ENCODE measurements around the gene GRAP.
"Not testable (repeated sequence)": the region's sequence is repeated elsewhere in the genome, so short reads cannot be mapped to it uniquely, and the experiment has no call there.

The GRAP gene

DNA sequence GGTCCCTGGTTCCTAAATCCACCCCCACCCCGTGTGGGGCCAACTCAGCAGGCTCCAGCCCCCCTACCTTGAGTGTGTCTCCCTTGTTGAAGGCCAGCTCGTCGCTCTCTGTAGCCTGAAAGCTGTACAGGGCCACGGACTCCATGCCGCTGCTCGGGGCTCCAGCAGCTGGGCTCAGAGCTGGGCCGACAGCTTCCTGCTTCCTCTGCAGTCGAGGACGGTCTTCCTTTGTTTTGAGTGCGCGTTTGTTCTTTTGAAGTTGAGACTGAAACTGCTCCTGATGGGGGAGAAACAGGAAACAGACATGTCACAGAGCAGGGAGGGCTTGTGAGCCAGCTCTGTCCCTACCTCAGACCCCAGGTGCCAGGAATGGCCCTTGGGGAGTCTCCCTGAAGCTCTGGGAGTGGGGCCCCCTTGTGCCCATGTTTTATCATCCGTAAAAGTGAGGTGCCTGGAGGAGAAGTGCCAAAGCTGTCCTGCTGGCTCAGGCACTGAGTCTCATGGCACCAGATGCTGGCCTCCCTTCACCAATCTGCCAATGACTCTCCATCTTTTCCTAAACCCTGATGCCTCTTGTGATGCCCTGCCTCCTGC, at the start of gene GRAP:
TSS of gene GRAP (minus strand) at position 176 of the 594 bp plus-strand sequence. CDS start at position 145, 31 bp downstream.
- DNase-seq (ENCODE audit: low read depth in 2 of 2): not testable (repeated sequence)

- not testable (repeated sequence) for DNase-seq (ENCODE audit: low read depth in 2 of 2)
Measured at GRCh38 chr17:19093684-19094438, 47.1 kb upstream of the GRAP start.

DNA sequence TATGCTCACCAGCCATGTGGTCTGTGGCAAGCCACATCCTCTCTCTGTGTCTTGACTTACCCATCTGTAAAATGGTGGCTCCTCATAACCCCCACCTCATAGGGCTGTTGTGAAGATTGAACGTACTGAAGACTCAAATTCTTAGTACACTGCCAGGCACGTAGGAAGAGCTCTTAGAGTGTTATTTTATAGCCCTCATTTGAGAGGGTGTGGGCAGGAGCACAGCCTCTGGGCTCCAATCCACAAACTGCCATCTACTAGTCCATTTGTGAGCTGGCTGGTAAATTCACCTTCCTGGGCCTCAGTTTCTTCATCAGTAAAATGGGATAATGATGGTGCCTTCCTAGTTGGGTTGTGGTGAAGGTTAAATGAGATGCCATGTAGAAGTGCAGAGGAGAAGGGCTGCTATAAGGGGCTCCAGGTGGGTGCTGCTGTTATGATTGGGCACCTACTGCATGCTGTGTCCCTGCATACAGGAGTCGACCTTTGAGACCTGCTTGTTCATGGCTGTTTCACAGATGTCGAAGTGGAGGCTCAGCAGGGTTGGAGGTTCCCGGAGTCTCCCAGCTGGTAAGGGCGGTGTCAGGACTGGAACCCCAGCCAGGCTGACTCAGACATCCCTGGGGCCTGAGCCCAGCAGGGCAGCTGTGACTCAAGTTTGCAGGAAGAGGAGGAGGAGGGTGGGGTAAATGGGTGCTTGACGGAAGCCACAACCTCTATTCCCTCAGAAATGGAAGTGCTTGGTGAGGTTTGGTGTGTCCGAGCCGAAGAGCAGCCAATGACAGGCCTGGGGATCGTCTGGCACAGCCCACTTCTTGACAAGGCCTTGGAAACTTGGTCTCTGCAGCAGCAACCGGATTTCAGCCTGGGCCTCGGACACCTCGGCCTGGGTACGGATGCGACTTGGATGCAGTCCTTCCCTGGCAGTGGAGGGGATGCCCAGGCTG, 46.3 kb upstream of the GRAP start:
- not testable (repeated sequence) for DNase-seq (ENCODE audit: low read depth in 2 of 2)

DNA sequence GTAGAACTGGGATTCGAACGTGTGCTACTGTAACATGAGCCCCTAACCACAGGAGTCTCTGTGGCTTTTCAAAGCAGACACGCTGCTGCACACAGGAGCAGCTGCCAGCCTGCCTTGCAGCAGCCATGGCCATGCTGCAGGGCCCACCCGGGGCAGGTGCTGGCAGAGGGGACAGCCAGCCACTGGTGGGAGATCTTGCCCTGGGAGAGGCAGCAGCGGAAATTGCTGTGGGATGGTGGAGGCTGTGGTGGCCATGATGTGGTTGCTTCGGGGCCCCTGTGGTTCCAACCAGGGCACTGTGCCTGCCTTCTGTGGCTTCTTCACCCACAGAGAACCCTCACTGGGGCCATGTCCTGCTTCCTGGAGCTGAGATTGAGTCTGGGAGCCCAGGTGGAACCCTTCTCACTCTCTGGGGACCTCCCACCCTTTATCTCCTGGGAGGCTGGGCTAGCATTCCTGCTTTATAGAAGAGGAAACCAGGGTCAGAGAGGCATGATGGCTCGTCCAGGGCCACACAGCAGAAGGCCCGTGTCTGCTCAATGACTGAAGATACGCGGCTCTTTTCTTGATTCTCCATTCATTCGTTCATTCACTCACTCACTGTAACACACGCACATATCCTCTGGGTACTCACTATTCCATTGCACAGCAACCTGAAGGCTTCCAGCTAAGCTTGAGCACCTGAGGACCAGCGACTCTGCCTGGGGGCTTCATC, 43.5 kb upstream of the GRAP start:
- DNase-seq (ENCODE audit: low read depth in 2 of 2): not testable (repeated sequence)

GRCh38 chr17:19088804-19089685, 42.3 kb upstream of the GRAP start:
- DNase-seq (ENCODE audit: low read depth in 2 of 2): not testable (repeated sequence)

DNA sequence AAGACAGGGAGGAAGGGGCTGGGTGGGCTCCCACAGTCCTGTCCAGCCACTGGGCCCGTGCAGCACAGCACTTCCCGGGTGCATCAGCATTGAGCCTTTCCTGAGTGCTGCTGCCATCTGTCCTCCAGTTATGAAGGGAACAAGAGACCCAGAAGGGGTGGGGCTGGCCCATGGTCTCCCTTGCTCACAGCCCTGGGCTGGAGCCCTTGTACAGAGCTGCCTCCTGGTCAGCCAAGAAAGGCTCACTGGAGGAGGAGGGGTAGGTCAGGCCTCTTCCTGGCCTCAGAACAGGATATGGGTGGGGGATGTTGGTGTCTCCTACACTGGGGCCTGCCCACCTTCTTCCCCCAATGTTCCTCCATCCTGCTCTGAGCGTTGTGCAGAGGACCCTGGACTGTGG, 30.6 kb upstream of the GRAP start:
- not testable (repeated sequence) for DNase-seq (ENCODE audit: low read depth in 2 of 2)

DNA sequence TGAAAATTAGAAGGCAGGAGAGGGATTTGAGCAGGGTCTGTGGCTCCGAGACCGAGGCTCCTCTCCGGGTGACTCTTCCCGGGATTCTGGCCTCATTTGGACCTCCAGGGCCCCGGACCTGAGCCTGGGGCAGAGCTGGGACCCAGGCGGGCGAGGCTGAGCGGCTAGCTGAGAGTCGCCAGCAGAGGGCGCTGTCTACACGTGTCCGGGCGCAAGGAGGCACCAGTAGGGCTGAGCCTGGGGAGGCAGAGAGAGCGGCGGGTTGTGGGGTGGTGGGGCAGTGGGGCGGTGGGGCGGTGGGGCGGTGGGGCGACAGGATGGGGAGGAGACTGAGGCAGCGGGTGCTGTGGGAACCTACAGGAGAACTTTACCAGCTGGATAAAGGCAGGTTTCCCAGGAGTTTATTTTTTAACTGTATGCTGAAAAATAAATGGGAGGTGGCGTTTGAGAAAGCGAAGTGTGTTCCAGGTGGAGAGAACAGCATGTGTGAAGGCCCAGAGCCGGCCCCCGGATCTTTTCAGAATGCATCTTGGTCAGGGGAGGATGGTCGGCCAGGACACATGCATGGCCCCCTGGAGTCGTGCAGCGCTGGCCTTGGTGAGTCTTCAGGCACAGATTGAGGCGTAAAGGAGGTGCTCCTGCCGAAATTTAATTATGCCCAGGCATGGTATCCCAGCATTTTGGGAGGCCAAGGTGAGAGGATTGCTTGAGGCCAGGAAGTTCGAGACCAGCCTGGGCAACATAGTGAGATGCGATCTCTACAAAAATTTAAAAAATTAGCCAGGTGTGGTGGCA, 29.8 kb upstream of the GRAP start:
- peak in 1 of 2 donors; percentile 30 for DNase-seq (ENCODE audit: low read depth in 2 of 2)

DNA sequence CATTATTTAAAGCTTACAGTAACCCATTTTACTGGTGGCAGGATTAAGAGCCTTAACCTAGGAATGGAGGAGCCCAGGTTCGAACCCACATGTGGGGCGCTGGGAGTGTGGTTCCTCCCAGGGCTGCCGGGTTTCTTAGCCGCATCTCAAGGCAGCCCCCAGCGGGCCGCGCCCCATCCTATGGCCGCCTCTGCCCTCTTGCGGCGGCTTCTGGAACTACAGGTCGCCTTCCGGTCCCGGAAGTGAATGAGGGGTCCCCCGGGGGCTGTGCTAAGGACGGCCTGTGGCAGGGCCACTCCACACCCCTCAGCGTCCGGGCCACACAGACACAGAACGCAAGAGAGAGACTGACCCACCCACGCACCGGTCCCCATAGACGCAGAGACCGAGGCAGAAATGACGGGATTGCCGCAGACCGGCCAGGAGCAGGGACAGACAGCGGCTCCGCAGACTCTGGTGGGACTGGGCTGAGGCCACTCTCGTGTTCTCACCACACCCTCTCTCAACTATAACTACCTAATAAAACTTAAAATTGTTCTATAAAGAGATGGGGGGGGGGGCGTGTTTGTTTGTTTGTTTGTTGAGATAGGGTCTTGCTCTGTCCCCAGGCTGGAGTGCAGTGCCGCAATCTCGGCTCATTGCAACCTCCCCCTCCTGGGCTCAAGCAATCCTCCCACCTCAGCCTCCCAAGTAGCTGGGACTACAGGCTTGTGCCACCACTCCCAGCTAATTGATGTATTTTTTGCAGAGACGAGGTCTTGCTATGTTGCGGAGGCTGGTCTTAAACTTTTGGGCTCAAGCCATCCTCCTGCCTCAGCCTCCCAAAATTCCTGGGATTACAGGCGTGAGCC, 23.8 kb upstream of the GRAP start:
- DNase-seq (ENCODE audit: low read depth in 2 of 2): not testable (repeated sequence)

- DNase-seq (ENCODE audit: low read depth in 2 of 2): not testable (repeated sequence)
Measured at GRCh38 chr17:19064378-19064777, 17.6 kb upstream of the GRAP start.

- peak; percentile 46 to 60 for DNase-seq (ENCODE audit: low read depth in 2 of 2)
Measured at GRCh38 chr17:19063326-19063956, 16.7 kb upstream of the GRAP start.

- not testable (repeated sequence) for DNase-seq (ENCODE audit: low read depth in 2 of 2)
Measured at GRCh38 chr17:19062718-19063325, 16.1 kb upstream of the GRAP start.

GRCh38 chr17:19062009-19062717, 15.4 kb upstream of the GRAP start:
- peak in 1 of 2 donors; percentile 77 for DNase-seq (ENCODE audit: low read depth in 2 of 2)

DNA sequence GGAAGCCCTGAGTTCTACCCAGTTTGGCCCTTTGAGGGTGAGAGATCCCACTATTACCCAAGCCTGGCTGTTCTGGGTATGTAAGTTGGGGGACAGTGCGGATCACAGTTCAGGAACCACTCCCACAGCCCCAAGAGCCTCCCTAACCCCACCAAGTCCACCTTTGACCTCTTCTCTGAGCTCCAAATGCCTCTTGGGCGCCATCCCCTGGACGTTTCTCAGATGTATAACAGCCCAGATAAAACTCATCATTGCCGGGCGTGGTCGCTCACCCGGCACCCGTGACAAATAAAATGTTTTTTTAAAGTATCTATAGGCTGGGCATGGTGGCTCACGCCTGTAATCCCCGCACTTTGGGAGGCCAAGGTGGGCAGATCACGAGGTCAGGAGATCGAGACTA, 8.7 kb upstream of the GRAP start:
- DNase-seq (ENCODE audit: low read depth in 2 of 2): not testable (repeated sequence)

DNA sequence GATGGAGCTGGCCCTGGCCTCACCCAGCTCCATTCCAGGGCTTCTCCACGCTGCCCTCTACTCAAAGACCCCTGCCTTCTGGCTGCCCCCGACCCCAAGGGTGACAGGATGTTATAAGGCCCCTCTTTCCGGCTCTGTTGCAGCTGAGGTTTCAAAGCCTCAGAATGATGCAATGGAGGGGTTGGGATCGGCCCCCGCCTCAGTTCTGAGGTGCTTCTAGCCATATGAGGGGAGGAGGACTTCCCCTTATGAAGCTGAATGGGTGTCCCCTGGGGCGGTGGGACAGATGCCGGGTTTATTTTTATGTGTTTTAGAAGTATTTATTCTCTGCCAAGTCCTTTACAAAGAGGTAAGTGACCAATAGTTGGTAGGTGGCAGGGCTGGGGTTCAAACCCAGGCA, 2.1 kb upstream of the GRAP start:
- not testable (repeated sequence) for DNase-seq (ENCODE audit: low read depth in 2 of 2)

- not testable (repeated sequence) for DNase-seq (ENCODE audit: low read depth in 2 of 2)
Measured at GRCh38 chr17:19047510-19047909, 753 bp upstream of the GRAP start.

- DNase-seq (ENCODE audit: low read depth in 2 of 2): not testable (repeated sequence)
Measured at GRCh38 chr17:19044643-19045042, 2.1 kb downstream of the GRAP start.

DNA sequence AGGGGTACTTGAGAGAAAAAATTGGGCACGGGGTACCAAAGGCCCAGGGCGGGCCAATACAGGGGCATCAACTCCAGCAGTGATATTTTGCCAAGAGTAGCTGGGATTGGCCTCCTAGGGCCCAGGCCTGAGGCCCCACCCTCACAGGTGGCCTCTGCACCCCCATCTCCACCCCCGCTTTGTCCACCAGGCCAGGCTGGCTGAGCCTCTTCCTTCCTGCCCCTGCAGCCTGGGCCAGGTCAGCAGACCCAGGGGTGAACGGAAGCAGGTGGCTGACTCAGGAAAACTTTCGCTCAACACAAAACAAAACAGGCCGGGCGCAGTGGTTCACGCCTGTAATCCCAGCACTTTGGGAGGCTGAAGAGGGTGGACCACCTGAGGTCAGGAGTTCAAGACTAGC, 3.7 kb downstream of the GRAP start:
- DNase-seq (ENCODE audit: low read depth in 2 of 2): not testable (repeated sequence)

Measured in stimulated activated CD4-positive, alpha-beta T cell treated with anti-CD3 and anti-CD28 coated beads, Interleukin-1b, Interleukin-23, amount 100 ng/mL, for 4 hours (primary cell).